ENCODE measurements around the gene TAL1. TPM values are rescaled to one million over a fixed set of nuclear protein-coding genes. Genes with fewer than 3 reads are reported as not detected.
A peak's percentile ranks its signal among the peaks of the same experiment; 100 is the strongest.
"Not testable (repeated sequence)": the region's sequence is repeated elsewhere in the genome, so short reads cannot be mapped to it uniquely, and the experiment has no call there.

Gene TAL1
- not detected in 2 replicates for total RNA-seq (2014; rRNA removed; shearing (Covaris generic))

GRCh38 chr1:47232187-47232874 lies at the start of gene TAL1:
Gene TAL1, minus strand, starts transcription at chr1:47232225. Its CDS starts 6,337 bp downstream, at chr1:47225888.
- no peak for DNase-seq (ENCODE audit: low spot score)

DNA sequence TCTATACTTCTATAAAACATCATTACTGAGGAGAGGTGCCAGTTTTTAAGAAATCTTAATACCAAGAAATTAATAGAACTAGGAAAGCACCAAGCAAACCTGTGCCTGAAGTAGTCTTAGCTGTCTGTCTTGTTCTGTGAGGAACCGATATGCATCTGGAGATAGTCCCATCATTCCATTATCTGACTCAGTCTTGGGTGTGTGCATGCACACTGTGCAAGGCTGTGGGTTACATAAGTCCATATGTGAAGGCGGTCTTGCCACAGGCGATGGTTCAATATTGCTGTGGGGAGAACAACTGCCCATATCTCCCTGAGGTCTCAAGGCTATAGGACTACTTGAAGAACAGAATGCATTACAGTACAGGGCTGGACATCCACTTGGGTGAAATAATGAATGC lies 48.1 kb upstream of the TAL1 start:
- DNase-seq (ENCODE audit: low spot score): no peak

GRCh38 chr1:47276850-47277249 lies 44.8 kb upstream of the TAL1 start:
- DNase-seq (ENCODE audit: low spot score): no peak

DNA sequence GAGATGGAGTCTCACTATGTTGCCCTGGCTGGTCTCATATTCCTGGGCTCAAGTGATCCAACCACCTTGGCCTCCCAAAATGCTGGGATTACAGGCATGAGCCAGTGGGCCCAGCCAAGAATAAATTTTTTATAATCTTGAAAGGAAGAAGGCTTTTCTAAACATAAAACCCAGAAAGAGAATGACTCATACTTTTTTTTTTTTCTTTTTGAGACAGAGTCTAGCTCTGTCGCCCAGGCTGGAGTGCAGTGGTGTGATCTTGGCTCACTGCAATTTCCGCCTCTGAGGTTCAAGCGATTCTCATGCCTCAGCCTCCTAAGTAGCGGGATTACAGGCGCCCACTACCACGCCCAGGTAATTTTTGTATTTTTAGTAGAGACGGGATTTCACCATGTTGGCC lies 43.8 kb upstream of the TAL1 start:
- not testable (repeated sequence) for DNase-seq (ENCODE audit: low spot score)

GRCh38 chr1:47265529-47265928 lies 33.5 kb upstream of the TAL1 start:
- not testable (repeated sequence) for DNase-seq (ENCODE audit: low spot score)

GRCh38 chr1:47262787-47263413 lies 30.9 kb upstream of the TAL1 start:
- DNase-seq (ENCODE audit: low spot score): peak; percentile 23

- DNase-seq (ENCODE audit: low spot score): no peak
These were observed 25.2 kb upstream of the TAL1 start for GRCh38 chr1:47257224-47257623.

DNA sequence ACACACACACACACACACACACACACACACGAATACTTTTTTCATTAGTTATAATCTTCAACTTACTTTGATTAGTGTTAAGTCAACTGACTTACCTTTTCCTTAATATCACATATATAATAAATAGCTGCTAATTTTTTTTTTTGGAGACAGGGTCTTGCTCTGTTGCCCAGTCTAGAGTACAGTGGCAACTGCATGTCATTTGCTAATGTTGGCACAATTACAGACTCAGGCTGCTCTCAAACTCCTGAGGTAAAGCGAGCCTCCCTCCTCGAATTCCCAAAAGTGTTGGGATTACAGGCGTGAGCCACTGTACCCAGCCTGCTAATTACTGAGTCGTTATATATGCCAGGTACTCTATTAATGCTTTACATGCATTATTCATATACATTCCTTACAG lies 20.8 kb upstream of the TAL1 start:
- no peak for DNase-seq (ENCODE audit: low spot score)

DNA sequence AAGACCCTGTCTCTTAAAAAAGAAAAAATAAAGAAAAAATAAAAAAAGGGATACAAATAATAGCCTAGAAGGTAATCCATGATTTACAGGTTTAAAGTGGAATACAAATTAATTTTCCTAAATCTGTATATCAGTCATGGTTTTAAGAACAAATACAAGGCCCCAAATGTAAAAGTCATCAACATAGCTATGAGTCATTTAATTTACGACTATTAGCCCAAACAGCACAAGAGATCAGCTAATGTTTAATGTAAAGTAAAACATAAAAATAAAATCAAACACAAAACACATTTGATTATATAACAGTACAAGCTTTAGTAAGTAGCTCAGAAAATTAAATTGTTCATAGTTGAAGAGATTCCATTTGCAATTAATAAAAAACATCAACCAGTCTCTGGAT lies 20.3 kb upstream of the TAL1 start:
- DNase-seq (ENCODE audit: low spot score): no peak

DNA sequence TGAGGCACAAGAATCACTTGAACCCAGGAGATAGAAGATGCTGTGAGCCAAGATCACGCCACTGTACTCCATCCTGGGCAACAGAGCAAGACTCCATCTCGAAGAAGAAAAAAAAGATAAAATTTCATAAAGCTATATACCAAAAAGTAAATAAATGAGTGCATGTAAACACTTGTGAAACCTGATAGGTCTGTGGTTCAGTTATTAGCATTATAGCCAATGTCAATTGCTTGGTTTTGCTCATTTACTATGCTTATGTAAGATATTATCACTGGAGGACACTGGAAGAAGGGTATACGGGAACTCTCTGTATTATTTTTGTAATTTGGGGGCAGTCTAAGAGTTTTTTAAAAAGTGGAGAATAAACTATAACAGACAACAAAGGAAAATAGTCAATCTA lies 17.7 kb upstream of the TAL1 start:
- DNase-seq (ENCODE audit: low spot score): no peak

- no peak for DNase-seq (ENCODE audit: low spot score)
These were observed 12.4 kb upstream of the TAL1 start for GRCh38 chr1:47244339-47244862.

DNA sequence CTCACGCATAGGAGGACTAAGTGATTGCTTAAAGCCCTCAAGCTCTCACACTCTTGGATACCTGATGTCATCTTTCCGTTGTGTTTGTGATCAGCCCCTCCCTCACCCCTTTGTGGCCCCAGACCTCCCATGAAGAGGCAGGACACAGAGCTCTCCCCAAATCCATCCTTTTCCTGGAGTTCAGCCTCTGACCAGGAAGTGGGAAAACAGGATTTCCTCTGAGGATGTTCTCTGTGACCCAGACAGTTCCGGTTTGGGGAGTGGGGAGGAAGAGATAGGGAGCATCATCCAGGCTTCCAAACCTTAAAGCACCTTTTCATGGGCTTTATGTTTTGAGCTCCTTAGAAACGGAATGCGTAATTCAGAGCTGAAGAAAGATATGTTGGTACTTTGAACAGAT lies 11.9 kb upstream of the TAL1 start:
- no peak for DNase-seq (ENCODE audit: low spot score)

GRCh38 chr1:47241114-47242113 lies 9.4 kb upstream of the TAL1 start:
- DNase-seq (ENCODE audit: low spot score): no peak

GRCh38 chr1:47238935-47239592 lies 7.0 kb upstream of the TAL1 start:
- no peak for DNase-seq (ENCODE audit: low spot score)

GRCh38 chr1:47235806-47236205 lies 3.8 kb upstream of the TAL1 start:
- no peak for DNase-seq (ENCODE audit: low spot score)

GRCh38 chr1:47235241-47235681 lies 3.2 kb upstream of the TAL1 start:
- DNase-seq (ENCODE audit: low spot score): no peak

DNA sequence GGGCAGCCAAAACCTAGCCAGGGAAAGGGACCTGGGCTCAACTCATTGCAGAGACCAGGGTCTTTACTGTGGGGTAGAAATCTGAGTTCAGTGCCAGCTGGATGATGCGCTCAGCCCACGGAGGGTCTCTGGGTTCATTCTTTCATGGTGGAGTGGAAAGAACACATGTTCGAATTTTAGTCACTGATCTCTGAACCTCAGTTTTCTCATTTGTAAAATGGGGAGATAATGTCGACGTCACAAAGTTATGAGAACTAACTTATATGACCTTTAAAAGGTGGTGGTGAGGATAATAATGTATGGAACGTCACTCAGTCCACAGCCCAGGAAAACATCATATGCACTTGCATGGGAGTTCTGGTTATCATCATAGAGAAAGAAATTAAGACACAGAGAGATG lies 1.2 kb upstream of the TAL1 start:
- DNase-seq (ENCODE audit: low spot score): no peak

GRCh38 chr1:47231301-47232186 lies 481 bp downstream of the TAL1 start:
- no peak for DNase-seq (ENCODE audit: low spot score)

- DNase-seq (ENCODE audit: low spot score): no peak
These were observed 1.2 kb downstream of the TAL1 start for GRCh38 chr1:47230692-47231300.
